DND-41 (cell line): ENCODE results near the gene POLA1.

Source experiments
- ATAC-seq: fragments of 200-7000 bp; cut with Tn5 transposase; 3 replicates; pipeline ENCODE4 v1.9.1; 2021; ENCODE audit warnings: low read depth; ENCODE audit not compliant: insufficient read depth
- DNase-seq: peaks from one replicate; pipeline ENCODE4 v3.0.0-alpha.2; 2020
- H2AFZ ChIP-seq: 2 replicates; pipeline ENCODE4 v1.6.0; 2012; ENCODE audit warnings: low read depth, low read length
- H3K27ac ChIP-seq: 2 replicates; pipeline ENCODE4 v1.5.1; 2012; ENCODE audit warnings: low read length, inconsistent platforms
- H3K27me3 ChIP-seq: fragments of 200-600 bp; sonication (generic); 2 replicates; pipeline ENCODE4 v1.6.0; 2012; ENCODE audit warnings: low read length, mild to moderate bottlenecking, inconsistent platforms; ENCODE audit not compliant: insufficient read depth, poor library complexity
- H3K36me3 ChIP-seq: 2 replicates; pipeline ENCODE4 v1.5.1; 2012; ENCODE audit warnings: low read length, inconsistent platforms; ENCODE audit not compliant: insufficient read depth
- H3K4me1 ChIP-seq: 2 replicates; pipeline ENCODE4 v1.5.1; 2012; ENCODE audit warnings: mild to moderate bottlenecking, low read length; ENCODE audit not compliant: insufficient read depth
- H3K4me2 ChIP-seq: 2 replicates; pipeline ENCODE4 v1.6.0; 2012; ENCODE audit warnings: mild to moderate bottlenecking, moderate library complexity, low read length, inconsistent platforms; ENCODE audit not compliant: insufficient read depth
- H3K4me3 ChIP-seq, 2 experiments: fragments of 200-600 bp in 1 of 2; shearing (Covaris generic) in 1 of 2; 2 replicates each; pipeline ENCODE4 v1.5.1; 2012 to 2016; ENCODE audit warnings: inconsistent platforms in 2 of 2, low read length in 2 of 2, mild to moderate bottlenecking in 2 of 2, low read depth in 1 of 2, moderate library complexity in 1 of 2
- H3K79me2 ChIP-seq: 2 replicates; pipeline ENCODE4 v1.6.0; 2012; ENCODE audit warnings: low read length, inconsistent platforms; ENCODE audit not compliant: insufficient read depth
- H3K9ac ChIP-seq: 2 replicates; pipeline ENCODE4 v1.6.0; 2012; ENCODE audit warnings: low read depth, mild to moderate bottlenecking, inconsistent platforms, low read length, moderate library complexity
- H3K9me3 ChIP-seq: 2 replicates; pipeline ENCODE4 v1.5.1; 2012; ENCODE audit warnings: low read length, moderate library complexity, mild to moderate bottlenecking, inconsistent platforms; ENCODE audit not compliant: insufficient read depth, severe bottlenecking
- H4K20me1 ChIP-seq: 2 replicates; pipeline ENCODE4 v1.6.0; 2012; ENCODE audit warnings: low read length; ENCODE audit not compliant: insufficient read depth
- EZH2 ChIP-seq: IDR thresholded peaks from 3 replicates; pipeline ENCODE4 v1.6.1; 2012; ENCODE audit warnings: borderline replicate concordance, low read depth, mild to moderate bottlenecking, moderate library complexity, low read length, inconsistent platforms; ENCODE audit not compliant: severe bottlenecking
- TF ChIP-seq, protein P1 (sequence below): IDR thresholded peaks from 2 replicates; pipeline ENCODE4 v1.5.1; 2012; ENCODE audit warnings: borderline replicate concordance, low read length, moderate library complexity, mild to moderate bottlenecking; ENCODE audit not compliant: poor library complexity, severe bottlenecking; ENCODE audit errors: extremely low read depth

Gene POLA1, protein sequence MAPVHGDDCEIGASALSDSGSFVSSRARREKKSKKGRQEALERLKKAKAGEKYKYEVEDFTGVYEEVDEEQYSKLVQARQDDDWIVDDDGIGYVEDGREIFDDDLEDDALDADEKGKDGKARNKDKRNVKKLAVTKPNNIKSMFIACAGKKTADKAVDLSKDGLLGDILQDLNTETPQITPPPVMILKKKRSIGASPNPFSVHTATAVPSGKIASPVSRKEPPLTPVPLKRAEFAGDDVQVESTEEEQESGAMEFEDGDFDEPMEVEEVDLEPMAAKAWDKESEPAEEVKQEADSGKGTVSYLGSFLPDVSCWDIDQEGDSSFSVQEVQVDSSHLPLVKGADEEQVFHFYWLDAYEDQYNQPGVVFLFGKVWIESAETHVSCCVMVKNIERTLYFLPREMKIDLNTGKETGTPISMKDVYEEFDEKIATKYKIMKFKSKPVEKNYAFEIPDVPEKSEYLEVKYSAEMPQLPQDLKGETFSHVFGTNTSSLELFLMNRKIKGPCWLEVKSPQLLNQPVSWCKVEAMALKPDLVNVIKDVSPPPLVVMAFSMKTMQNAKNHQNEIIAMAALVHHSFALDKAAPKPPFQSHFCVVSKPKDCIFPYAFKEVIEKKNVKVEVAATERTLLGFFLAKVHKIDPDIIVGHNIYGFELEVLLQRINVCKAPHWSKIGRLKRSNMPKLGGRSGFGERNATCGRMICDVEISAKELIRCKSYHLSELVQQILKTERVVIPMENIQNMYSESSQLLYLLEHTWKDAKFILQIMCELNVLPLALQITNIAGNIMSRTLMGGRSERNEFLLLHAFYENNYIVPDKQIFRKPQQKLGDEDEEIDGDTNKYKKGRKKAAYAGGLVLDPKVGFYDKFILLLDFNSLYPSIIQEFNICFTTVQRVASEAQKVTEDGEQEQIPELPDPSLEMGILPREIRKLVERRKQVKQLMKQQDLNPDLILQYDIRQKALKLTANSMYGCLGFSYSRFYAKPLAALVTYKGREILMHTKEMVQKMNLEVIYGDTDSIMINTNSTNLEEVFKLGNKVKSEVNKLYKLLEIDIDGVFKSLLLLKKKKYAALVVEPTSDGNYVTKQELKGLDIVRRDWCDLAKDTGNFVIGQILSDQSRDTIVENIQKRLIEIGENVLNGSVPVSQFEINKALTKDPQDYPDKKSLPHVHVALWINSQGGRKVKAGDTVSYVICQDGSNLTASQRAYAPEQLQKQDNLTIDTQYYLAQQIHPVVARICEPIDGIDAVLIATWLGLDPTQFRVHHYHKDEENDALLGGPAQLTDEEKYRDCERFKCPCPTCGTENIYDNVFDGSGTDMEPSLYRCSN (N-terminal part only)

DNA sequence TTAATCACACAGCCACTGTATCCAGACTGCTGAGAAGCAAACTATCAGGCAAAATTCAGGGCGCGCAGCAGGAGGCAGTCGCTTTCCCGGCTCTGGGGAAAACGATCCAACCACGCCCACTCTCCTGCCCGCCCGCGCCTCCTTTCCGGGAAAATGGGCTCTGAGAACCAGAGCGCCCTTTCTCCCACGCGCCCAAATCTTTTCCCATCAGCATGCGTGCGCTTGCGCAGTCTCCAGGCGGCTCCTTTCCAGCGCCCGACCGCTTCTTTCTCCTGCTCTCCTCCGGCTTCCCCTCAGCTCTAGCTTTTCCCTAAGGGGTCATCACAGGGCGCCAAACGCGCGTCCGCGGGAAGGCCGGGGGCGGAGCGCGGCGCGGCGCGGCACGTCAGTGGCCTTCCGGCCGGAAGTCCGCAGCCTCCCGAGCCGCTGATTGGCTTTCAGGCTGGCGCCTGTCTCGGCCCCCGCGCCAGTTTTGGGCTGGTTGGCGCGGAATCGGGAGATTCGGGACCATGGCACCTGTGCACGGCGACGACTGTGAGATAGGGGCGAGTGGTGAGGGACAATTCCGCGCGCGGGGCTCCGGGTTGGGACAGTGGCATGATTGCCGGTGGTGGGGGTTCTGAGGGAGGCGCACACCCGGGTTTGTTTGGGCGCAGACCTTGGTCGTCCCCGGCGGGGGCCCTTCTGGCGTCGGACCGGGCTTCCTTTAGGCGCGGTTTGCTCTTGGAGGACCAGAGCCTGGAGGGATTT is at the start of gene POLA1:
POLA1 (plus strand) TSS at position 466 of the 750 bp plus-strand sequence; CDS start at position 510, 44 bp downstream.
- ATAC-seq, result peak; percentile 90

DNA sequence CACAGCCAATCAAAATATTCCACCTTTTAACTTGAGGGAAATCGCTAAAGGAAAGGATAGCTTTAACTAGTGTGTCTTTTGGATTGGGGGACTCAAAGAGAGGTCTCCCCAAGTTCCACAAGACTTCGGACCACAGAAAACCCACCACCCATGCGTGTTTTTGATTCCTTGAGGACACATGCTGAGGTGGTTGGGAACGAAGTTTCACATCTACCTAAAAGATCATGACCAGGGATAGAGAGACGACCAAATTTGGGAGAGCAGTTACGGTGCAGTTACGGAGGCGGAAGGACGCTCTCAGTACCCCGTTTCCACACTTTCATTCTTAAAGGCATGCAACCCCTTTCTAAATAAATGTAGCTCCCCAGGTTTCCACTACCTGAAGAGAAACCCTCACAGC is 47.7 kb upstream of the POLA1 start:
- H3K9ac ChIP-seq, result peak overlapping the region; percentile 57

More for the DNA sequence above, at the start of gene POLA1:
- no peak for TF ChIP-seq EZH2
- TF ChIP-seq, protein P1, sequence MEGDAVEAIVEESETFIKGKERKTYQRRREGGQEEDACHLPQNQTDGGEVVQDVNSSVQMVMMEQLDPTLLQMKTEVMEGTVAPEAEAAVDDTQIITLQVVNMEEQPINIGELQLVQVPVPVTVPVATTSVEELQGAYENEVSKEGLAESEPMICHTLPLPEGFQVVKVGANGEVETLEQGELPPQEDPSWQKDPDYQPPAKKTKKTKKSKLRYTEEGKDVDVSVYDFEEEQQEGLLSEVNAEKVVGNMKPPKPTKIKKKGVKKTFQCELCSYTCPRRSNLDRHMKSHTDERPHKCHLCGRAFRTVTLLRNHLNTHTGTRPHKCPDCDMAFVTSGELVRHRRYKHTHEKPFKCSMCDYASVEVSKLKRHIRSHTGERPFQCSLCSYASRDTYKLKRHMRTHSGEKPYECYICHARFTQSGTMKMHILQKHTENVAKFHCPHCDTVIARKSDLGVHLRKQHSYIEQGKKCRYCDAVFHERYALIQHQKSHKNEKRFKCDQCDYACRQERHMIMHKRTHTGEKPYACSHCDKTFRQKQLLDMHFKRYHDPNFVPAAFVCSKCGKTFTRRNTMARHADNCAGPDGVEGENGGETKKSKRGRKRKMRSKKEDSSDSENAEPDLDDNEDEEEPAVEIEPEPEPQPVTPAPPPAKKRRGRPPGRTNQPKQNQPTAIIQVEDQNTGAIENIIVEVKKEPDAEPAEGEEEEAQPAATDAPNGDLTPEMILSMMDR, result peak; percentile 25
- peaks cover 54% of the 10 kb centered on the region for H3K79me2 ChIP-seq
- peak within 1 kb of the TSS; percentile 82 for H3K9ac ChIP-seq
- peaks cover 21% of the 10 kb centered on the region; the same call in 1 of the 2 replicates for H4K20me1 ChIP-seq
- H3K4me2 ChIP-seq, result peak within 1 kb of the TSS; percentile 63
- H3K9me3 ChIP-seq, result no peaks in the 10 kb centered on the region
- no peaks in the 10 kb centered on the region for H3K27me3 ChIP-seq
- DNase-seq, result peak; percentile 94
- peak within 1 kb of the TSS; percentile 89 for H3K27ac ChIP-seq
- peak within 1 kb of the TSS; percentile 36 to 83 for H3K4me3 ChIP-seq
- peaks cover 19% of the 10 kb centered on the region for H3K36me3 ChIP-seq
- H3K4me1 ChIP-seq, result peaks cover 37% of the 10 kb centered on the region
- peak within 1 kb of the TSS; percentile 78 for H2AFZ ChIP-seq

More for the DNA sequence above, 47.7 kb upstream of the POLA1 start:
- no peaks in the 10 kb centered on the region for H3K27me3 ChIP-seq
- H3K4me3 ChIP-seq, result peak overlapping the region; percentile 52 to 87; a peak in 3 of 4 replicates
- no peaks in the 10 kb centered on the region for H4K20me1 ChIP-seq
- ATAC-seq (no peak), DNase-seq (no peak)
- no peaks in the 10 kb centered on the region for H3K36me3 ChIP-seq
- TF ChIP-seq, protein P1, result no peak
- peak overlapping the region; percentile 89 for H3K4me2 ChIP-seq
- H3K4me1 ChIP-seq, result peaks cover 28% of the 10 kb centered on the region
- H3K27ac ChIP-seq, result peak overlapping the region; percentile 52; the same call in 1 of the 2 replicates
- H3K9me3 ChIP-seq, result no peaks in the 10 kb centered on the region
- peak overlapping the region; percentile 69 for H2AFZ ChIP-seq
- no peaks in the 10 kb centered on the region for H3K79me2 ChIP-seq
